HEK293 (cell line): Measurements from ENCODE around the gene HMGB1.
"Not testable (repeated sequence)": the region's sequence is repeated elsewhere in the genome, so short reads cannot be mapped to it uniquely, and the experiment has no call there.

Experiments
- CTCF ChIA-PET: fragments of 350-600 bp; formaldehyde crosslinking; extraction: SDS; loops from one replicate; lab custom pipeline; 2021; ENCODE audit warnings: antibody characterized with exemption; lab: Yijun Ruan, JAX
- POLR2A ChIA-PET: fragments of 300-600 bp; formaldehyde crosslinking; extraction: SDS; loops from one replicate; lab custom pipeline; 2020; ENCODE audit warnings: antibody characterized with exemption, inconsistent platforms; lab: Yijun Ruan, JAX
- H3K27ac ChIP-seq: fragments of 200-500 bp; sonication (Bioruptor generic); 2 replicates; pipeline ENCODE4 v1.5.1; 2014; ENCODE audit warnings: low read depth, low read length, control low read depth, inconsistent platforms; ENCODE audit errors: extremely low read depth
- H3K36me3 ChIP-seq, 2 experiments: fragments of 200-500 bp in 1 of 2; sonication (Bioruptor generic) in 1 of 2; 1 replicate in 1 of 2; 2 replicates in 1 of 2; pipeline ENCODE4 v1.5.1; 2014 to 2017; ENCODE audit warnings: inconsistent platforms in 2 of 2, low read length in 2 of 2; ENCODE audit not compliant: control insufficient read depth in 2 of 2, insufficient read depth in 1 of 2
- H3K4me1 ChIP-seq: fragments of 200-500 bp; sonication (Bioruptor generic); 2 replicates; pipeline ENCODE4 v1.5.1; 2014; ENCODE audit warnings: mild to moderate bottlenecking, low read length, inconsistent platforms; ENCODE audit not compliant: control insufficient read depth, insufficient read depth
- H3K4me3 ChIP-seq: 2 replicates; pipeline ENCODE4 v1.5.1; 2011; ENCODE audit warnings: low read depth, mild to moderate bottlenecking, control low read depth, low read length, moderate library complexity
- H3K9me3 ChIP-seq: fragments of 200-500 bp; sonication (Bioruptor generic); 2 replicates; pipeline ENCODE4 v1.5.1; 2014; ENCODE audit warnings: low read depth, low read length, inconsistent platforms; ENCODE audit not compliant: control insufficient read depth, insufficient read depth
- EGR2 ChIP-seq: fragments of 450-650 bp; formaldehyde crosslinking; IDR thresholded peaks from 2 replicates; pipeline ENCODE4 v1.5.1; 2016; ENCODE audit warnings: low read depth, missing biosample characterization, missing genetic modification characterization
- GLIS1 ChIP-seq: fragments of 450-650 bp; formaldehyde crosslinking; IDR thresholded peaks from 2 replicates; pipeline ENCODE4 v1.5.1; 2016; ENCODE audit warnings: missing biosample characterization, missing genetic modification characterization
- KLF17 ChIP-seq: fragments of 450-650 bp; formaldehyde crosslinking; IDR thresholded peaks from 2 replicates; pipeline ENCODE4 v1.5.1; 2016; ENCODE audit warnings: missing biosample characterization, missing genetic modification characterization
- OSR2 ChIP-seq: fragments of 450-650 bp; formaldehyde crosslinking; IDR thresholded peaks from 2 replicates; pipeline ENCODE4 v1.5.1; 2016; ENCODE audit warnings: missing biosample characterization, missing genetic modification characterization
- PRDM10 ChIP-seq: fragments of 450-650 bp; formaldehyde crosslinking; IDR thresholded peaks from 2 replicates; pipeline ENCODE4 v1.5.1; 2016; ENCODE audit warnings: missing biosample characterization, missing genetic modification characterization
- SCRT2 ChIP-seq: fragments of 450-650 bp; formaldehyde crosslinking; IDR thresholded peaks from 2 replicates; pipeline ENCODE4 v1.5.1; 2016; ENCODE audit warnings: missing biosample characterization, missing genetic modification characterization
- ZBTB6 ChIP-seq: fragments of 450-650 bp; formaldehyde crosslinking; IDR thresholded peaks from 2 replicates; pipeline ENCODE4 v1.5.1; 2017; ENCODE audit warnings: missing biosample characterization, missing genetic modification characterization
- ZFHX2 ChIP-seq: fragments of 450-650 bp; formaldehyde crosslinking; conservative IDR thresholded peaks from 2 replicates; pipeline ENCODE4 v1.5.1; 2016; ENCODE audit warnings: missing biosample characterization, missing genetic modification characterization
- ZNF140 ChIP-seq: fragments of 450-650 bp; formaldehyde crosslinking; IDR thresholded peaks from 2 replicates; pipeline ENCODE4 v1.5.1; 2016; ENCODE audit warnings: missing biosample characterization, missing genetic modification characterization
- ZNF175 ChIP-seq: fragments of 450-650 bp; formaldehyde crosslinking; IDR thresholded peaks from 2 replicates; pipeline ENCODE4 v1.5.1; 2016; ENCODE audit warnings: missing biosample characterization, missing genetic modification characterization
- ZNF18 ChIP-seq: fragments of 450-650 bp; formaldehyde crosslinking; IDR thresholded peaks from 2 replicates; pipeline ENCODE4 v1.5.1; 2016; ENCODE audit warnings: missing biosample characterization, missing genetic modification characterization
- ZNF23 ChIP-seq: fragments of 450-650 bp; formaldehyde crosslinking; IDR thresholded peaks from 2 replicates; pipeline ENCODE4 v1.5.1; 2016; ENCODE audit warnings: missing biosample characterization, missing genetic modification characterization, borderline replicate concordance
- ZNF335 ChIP-seq: fragments of 450-650 bp; formaldehyde crosslinking; conservative IDR thresholded peaks from 2 replicates; pipeline ENCODE4 v1.5.1; 2016; ENCODE audit warnings: missing biosample characterization, missing genetic modification characterization
- ZNF394 ChIP-seq: fragments of 450-650 bp; formaldehyde crosslinking; IDR thresholded peaks from 2 replicates; pipeline ENCODE4 v1.5.1; 2016; ENCODE audit warnings: missing biosample characterization, missing genetic modification characterization, mild to moderate bottlenecking, moderate library complexity, borderline replicate concordance
- ZNF404 ChIP-seq: fragments of 450-650 bp; formaldehyde crosslinking; IDR thresholded peaks from 2 replicates; pipeline ENCODE4 v1.5.1; 2017; ENCODE audit warnings: missing biosample characterization, missing genetic modification characterization
- ZNF544 ChIP-seq: fragments of 450-650 bp; formaldehyde crosslinking; IDR thresholded peaks from 2 replicates; pipeline ENCODE4 v1.5.0; 2017; ENCODE audit warnings: missing biosample characterization, missing genetic modification characterization
- ZNF560 ChIP-seq: fragments of 450-650 bp; formaldehyde crosslinking; IDR thresholded peaks from 2 replicates; pipeline ENCODE4 v1.5.1; 2017; ENCODE audit warnings: missing biosample characterization, missing genetic modification characterization, borderline replicate concordance
- ZNF571 ChIP-seq: fragments of 450-650 bp; formaldehyde crosslinking; IDR thresholded peaks from 2 replicates; pipeline ENCODE4 v1.5.0; 2017; ENCODE audit warnings: missing biosample characterization, missing genetic modification characterization
- ZNF610 ChIP-seq: fragments of 450-650 bp; formaldehyde crosslinking; IDR thresholded peaks from 2 replicates; pipeline ENCODE4 v1.5.1; 2016; ENCODE audit warnings: missing biosample characterization, missing genetic modification characterization, borderline replicate concordance
- ZNF623 ChIP-seq: fragments of 450-650 bp; formaldehyde crosslinking; IDR thresholded peaks from 2 replicates; pipeline ENCODE4 v1.5.1; 2016; ENCODE audit warnings: missing biosample characterization, missing genetic modification characterization
- ZNF670 ChIP-seq: fragments of 450-650 bp; formaldehyde crosslinking; IDR thresholded peaks from 2 replicates; pipeline ENCODE4 v1.5.1; 2016; ENCODE audit warnings: missing biosample characterization, missing genetic modification characterization, low read depth
- ZNF76 ChIP-seq: fragments of 450-650 bp; formaldehyde crosslinking; IDR thresholded peaks from 2 replicates; pipeline ENCODE4; 2016; ENCODE audit warnings: low read depth, missing biosample characterization, missing genetic modification characterization, borderline replicate concordance
- ZSCAN18 ChIP-seq: fragments of 450-650 bp; formaldehyde crosslinking; IDR thresholded peaks from 2 replicates; pipeline ENCODE4 v1.5.1; 2016; ENCODE audit warnings: missing biosample characterization, missing genetic modification characterization

The HMGB1 gene

GRCh38 chr13:30454991-30455390 is 10.7 kb downstream of the HMGB1 start (continued):
- no peak for TF ChIP-seq ZNF394
- no peak for TF ChIP-seq ZNF175 (tag by site-specific recombination)
- TF ChIP-seq ZNF571, result no peak

- no peak for TF ChIP-seq ZNF544 (tag by site-specific recombination)
- TF ChIP-seq OSR2 (tag by site-specific recombination), result no peak
- TF ChIP-seq ZNF76, result no peak
- no peak for TF ChIP-seq ZNF610 (tag by site-specific recombination)
- TF ChIP-seq ZNF23 (tag by site-specific recombination), result no peak
- TF ChIP-seq PRDM10 (tag by site-specific recombination), result no peak
- TF ChIP-seq SCRT2 (tag by site-specific recombination), result no peak
- no peak for TF ChIP-seq ZFHX2
- no peak for TF ChIP-seq GLIS1 (tag by site-specific recombination)
- no peak for TF ChIP-seq ZNF404
- no peak for TF ChIP-seq ZBTB6 (tag by site-specific recombination)
- no peak for TF ChIP-seq ZSCAN18 (tag by site-specific recombination)
- TF ChIP-seq ZNF335 (tag by site-specific recombination), result no peak
- no peak for TF ChIP-seq KLF17 (tag by site-specific recombination)
- no peak for TF ChIP-seq ZNF560 (tag by site-specific recombination)
- TF ChIP-seq ZNF623, result no peak
- no peak for TF ChIP-seq ZNF18 (tag by site-specific recombination)
- TF ChIP-seq ZNF670 (tag by site-specific recombination), result no peak
- TF ChIP-seq EGR2 (tag by site-specific recombination), result no peak
- TF ChIP-seq ZNF140 (tag by site-specific recombination), result no peak
- CTCF ChIA-PET, result interaction anchor here (1.0 kb wide), 1 partner anchor 45 kb away, joined by 3 read pairs; no protein-coding TSS in a partner anchor
- no peaks in the 10 kb centered on the region for H3K9me3 ChIP-seq
- H3K36me3 ChIP-seq, result peaks cover 4% of the 10 kb centered on the region in 2 experiments
- H3K4me3 ChIP-seq, result no peak overlapping the region
- H3K4me1 ChIP-seq, result no peaks in the 10 kb centered on the region
- POLR2A ChIA-PET, result no interaction called here
- H3K27ac ChIP-seq, result no peak overlapping the region
Measured at GRCh38 chr13:30453727-30454126, 12.0 kb downstream of the HMGB1 start.

GRCh38 chr13:30451476-30451875 is 14.3 kb downstream of the HMGB1 start:
- POLR2A ChIA-PET, H3K27ac ChIP-seq, H3K9me3 ChIP-seq, H3K36me3 ChIP-seq, H3K4me3 ChIP-seq, CTCF ChIA-PET, H3K4me1 ChIP-seq: not testable (repeated sequence)
